ENCODE data around the gene MYO9B. TPM values are rescaled to one million over a fixed set of nuclear protein-coding genes. Genes with fewer than 3 reads are reported as not detected.
A peak's percentile ranks its signal among the peaks of the same experiment; 100 is the strongest.

MYO9B gene
- total and polyA plus RNA-seq, 7 donors = 24.6 to 95.0 (median 48.2) TPM

- no peaks in the 10 kb centered on the region for H3K27me3 ChIP-seq
- 87% methylated on average over 17 of the region's 17 CpGs for WGBS, 2 donors
- peak overlapping the region; percentile 87 to 96 (median 92) for H3K27ac ChIP-seq
- DNase-seq = no peak
- intact Hi-C loops (cut with DNase I) = loop anchor here (2.0 kb wide), 2 partner anchors 29 to 57 kb away; no protein-coding TSS in a partner anchor
- peaks cover 0 to 76% (median 56%) of the 10 kb centered on the region in 4 donors for H3K4me1 ChIP-seq
- H3K36me3 ChIP-seq = peaks cover 0 to 2% (median 0%) of the 10 kb centered on the region in 4 donors
- TF ChIP-seq POLR2A (IDR thresholded peaks at IDR 0.05) (no peak), EP300 (IDR thresholded peaks at IDR 0.05) (no peak), POLR2AphosphoS5 (IDR thresholded peaks at IDR 0.05) (no peak)
- TF ChIP-seq, protein P1, sequence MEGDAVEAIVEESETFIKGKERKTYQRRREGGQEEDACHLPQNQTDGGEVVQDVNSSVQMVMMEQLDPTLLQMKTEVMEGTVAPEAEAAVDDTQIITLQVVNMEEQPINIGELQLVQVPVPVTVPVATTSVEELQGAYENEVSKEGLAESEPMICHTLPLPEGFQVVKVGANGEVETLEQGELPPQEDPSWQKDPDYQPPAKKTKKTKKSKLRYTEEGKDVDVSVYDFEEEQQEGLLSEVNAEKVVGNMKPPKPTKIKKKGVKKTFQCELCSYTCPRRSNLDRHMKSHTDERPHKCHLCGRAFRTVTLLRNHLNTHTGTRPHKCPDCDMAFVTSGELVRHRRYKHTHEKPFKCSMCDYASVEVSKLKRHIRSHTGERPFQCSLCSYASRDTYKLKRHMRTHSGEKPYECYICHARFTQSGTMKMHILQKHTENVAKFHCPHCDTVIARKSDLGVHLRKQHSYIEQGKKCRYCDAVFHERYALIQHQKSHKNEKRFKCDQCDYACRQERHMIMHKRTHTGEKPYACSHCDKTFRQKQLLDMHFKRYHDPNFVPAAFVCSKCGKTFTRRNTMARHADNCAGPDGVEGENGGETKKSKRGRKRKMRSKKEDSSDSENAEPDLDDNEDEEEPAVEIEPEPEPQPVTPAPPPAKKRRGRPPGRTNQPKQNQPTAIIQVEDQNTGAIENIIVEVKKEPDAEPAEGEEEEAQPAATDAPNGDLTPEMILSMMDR (IDR thresholded peaks at IDR 0.05) = no peak
- peak overlapping the region in 3 of 4 donors; percentile 76 to 90 (median 77) for H3K4me3 ChIP-seq
- H3K9me3 ChIP-seq = no peaks in the 10 kb centered on the region
These were observed 2.0 kb downstream of the MYO9B start for GRCh38 chr19:17077447-17078028.

DNA sequence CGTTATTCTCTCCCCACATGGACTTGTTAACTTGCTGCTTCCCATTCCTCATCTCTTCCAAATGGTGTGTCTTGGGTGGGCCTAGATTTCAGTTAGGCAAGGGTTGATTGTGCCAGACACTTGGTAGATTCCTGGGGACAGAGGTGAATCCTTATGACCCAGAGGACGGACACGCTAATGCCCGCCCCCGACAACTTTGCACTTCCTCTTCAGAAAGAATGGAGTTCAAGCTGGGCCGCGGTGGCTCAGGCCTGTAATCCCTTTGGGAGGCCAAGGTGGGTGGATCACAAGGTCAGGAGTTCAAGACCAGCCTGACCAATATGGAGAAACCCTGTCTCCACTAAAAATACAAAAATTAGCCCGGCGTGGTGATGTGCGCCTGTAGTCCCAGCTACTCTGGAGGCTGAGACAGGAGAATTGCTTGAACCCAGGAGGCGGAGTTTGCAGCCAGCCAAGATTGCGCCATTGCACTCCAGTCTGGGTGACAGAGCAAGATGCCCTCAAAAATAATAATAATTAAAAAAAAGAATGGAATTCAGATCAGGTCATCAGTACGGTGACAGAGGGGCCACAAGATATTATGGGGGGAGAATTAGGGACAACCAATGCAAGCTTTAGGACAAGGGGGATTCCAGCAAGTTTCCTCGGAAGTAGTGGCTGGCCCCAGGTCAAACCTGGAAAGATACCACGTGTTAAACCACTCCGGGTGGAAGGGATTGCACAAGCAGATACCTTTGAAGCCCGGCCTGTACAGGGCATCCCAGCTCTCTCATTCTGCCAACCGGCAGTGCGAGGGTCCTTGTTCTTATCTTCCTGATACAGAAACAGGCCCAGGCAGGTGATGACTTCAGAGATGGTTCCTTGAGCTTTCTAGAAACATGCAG, 2.7 kb downstream of the MYO9B start:
- intact Hi-C loops (cut with DNase I) = loop anchor here (2.0 kb wide), 1 partner anchor 29 kb away; no protein-coding TSS in a partner anchor
- Histone ChIP-seq H3K4me1 (peaks cover 0 to 83% (median 61%) of the 10 kb centered on the region in 4 donors), H3K9me3 (no peaks in the 10 kb centered on the region), H3K27me3 (no peaks in the 10 kb centered on the region), H3K4me3 (no peak overlapping the region), H3K36me3 (no peaks in the 10 kb centered on the region), H3K27ac (peak overlapping the region; percentile 90 to 94 (median 92))
- DNase-seq = no peak
- WGBS, 2 donors = 86 to 90% methylated on average over 19 of the region's 19 CpGs
- TF ChIP-seq EP300 (IDR thresholded peaks at IDR 0.05) = no peak
- no peak for TF ChIP-seq POLR2AphosphoS5 (IDR thresholded peaks at IDR 0.05)
- no peak for TF ChIP-seq POLR2A (IDR thresholded peaks at IDR 0.05)
- TF ChIP-seq, protein P1 (IDR thresholded peaks at IDR 0.05) = no peak

DNA sequence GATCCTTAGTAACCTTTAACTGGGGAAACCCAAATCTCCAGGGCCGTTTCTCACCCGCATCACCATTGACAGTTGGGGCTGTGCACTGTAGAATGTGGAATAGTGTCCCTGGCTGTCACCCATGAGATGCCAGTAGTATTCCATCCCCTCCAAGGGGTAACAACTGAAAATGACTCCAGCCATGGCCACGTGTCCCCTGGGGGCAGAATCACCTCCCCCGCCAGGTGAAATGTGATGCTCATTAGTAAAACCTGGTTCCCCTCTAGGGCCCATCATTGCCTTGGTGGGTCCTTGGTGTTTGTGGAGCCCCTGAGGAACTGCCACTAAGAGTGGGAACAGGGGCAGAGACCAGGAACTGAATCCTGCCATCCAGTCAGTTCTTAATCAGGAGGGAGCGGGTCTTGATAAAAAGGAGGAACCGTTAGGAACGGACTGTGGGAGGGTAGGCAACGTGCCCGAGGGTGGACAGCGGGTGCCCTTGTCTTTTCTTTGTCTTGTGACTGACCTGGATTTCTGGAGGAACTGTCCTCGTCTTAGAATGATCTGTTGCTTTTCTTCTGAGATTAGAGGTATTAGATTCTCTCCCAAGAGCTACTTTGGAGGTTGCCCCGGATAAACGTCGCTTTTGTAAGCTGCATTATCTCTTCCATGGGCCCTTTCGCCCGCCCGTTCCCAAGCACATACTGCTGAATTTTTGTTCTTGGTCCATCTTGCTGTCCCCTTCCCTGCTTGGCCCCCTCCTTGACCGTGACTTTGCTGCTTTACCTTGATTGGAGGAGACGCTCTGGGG, 3.5 kb downstream of the MYO9B start:
- Histone ChIP-seq H3K27me3 (no peaks in the 10 kb centered on the region), H3K9me3 (no peaks in the 10 kb centered on the region), H3K4me1 (peaks cover 0 to 88% (median 59%) of the 10 kb centered on the region in 4 donors), H3K27ac (peak overlapping the region; percentile 90 to 94 (median 92)), H3K36me3 (no peaks in the 10 kb centered on the region), H3K4me3 (peak overlapping the region; percentile 21 to 42 (median 36))
- no peak for TF ChIP-seq POLR2AphosphoS5 (IDR thresholded peaks at IDR 0.05)
- no peak for TF ChIP-seq POLR2A (IDR thresholded peaks at IDR 0.05)
- TF ChIP-seq EP300 (IDR thresholded peaks at IDR 0.05) = no peak
- TF ChIP-seq, protein P1 (IDR thresholded peaks at IDR 0.05) = no peak
- WGBS, 2 donors = 75 to 76% methylated on average over 19 of the region's 19 CpGs
- intact Hi-C loops (cut with DNase I) = loop anchor here (2.0 kb wide), 1 partner anchor 28 kb away; no protein-coding TSS in a partner anchor
- no peak for DNase-seq

- DNase-seq = peak; percentile 96
- peak overlapping the region; percentile 90 to 94 (median 92) for H3K27ac ChIP-seq
- H3K9me3 ChIP-seq = no peaks in the 10 kb centered on the region
- H3K36me3 ChIP-seq = no peaks in the 10 kb centered on the region
- 53 to 71% methylated on average over 28 of the region's 28 CpGs for WGBS, 2 donors
- intact Hi-C loops (cut with DNase I) = loop anchor here (2.0 kb wide), 1 partner anchor 27 kb away; no protein-coding TSS in a partner anchor
- peak overlapping the region; percentile 21 to 42 (median 36) for H3K4me3 ChIP-seq
- peaks cover 0 to 83% (median 55%) of the 10 kb centered on the region in 4 donors for H3K4me1 ChIP-seq
- TF ChIP-seq POLR2AphosphoS5 (IDR thresholded peaks at IDR 0.05) (peak in 3 of 4 donors; percentile 31 to 76 (median 71)), EP300 (IDR thresholded peaks at IDR 0.05) (no peak), POLR2A (IDR thresholded peaks at IDR 0.05) (peak; percentile 12 to 25)
- TF ChIP-seq, protein P1 (IDR thresholded peaks at IDR 0.05) = peak; percentile 62 to 77 (median 64)
- H3K27me3 ChIP-seq = no peaks in the 10 kb centered on the region
These were observed 4.3 kb downstream of the MYO9B start for GRCh38 chr19:17079710-17080439.

All from sigmoid colon (tissue), 7 donors.